SK-N-SH (cell line): ENCODE data around the gene OTOA. TPM values are rescaled to one million over a fixed set of nuclear protein-coding genes. Genes with fewer than 3 reads are reported as not detected.
A peak's percentile ranks its signal among the peaks of the same experiment; 100 is the strongest.

ENCODE experiments used
- CTCF ChIA-PET: fragments of 300-600, 350-600 bp; formaldehyde crosslinking; extraction: SDS; loops from one replicate; lab custom pipeline; 2021; lab: Yijun Ruan, JAX
- POLR2A ChIA-PET: fragments of 350-600 bp; sonication (Branson Sonifier 250); formaldehyde crosslinking; extraction: SDS; loops from one replicate; lab custom pipeline; 2020; ENCODE audit warnings: antibody characterized with exemption, inconsistent platforms; lab: Yijun Ruan, JAX
- DNase-seq: peaks from one replicate; pipeline ENCODE4 v3.0.0; 2012
- H2AFZ ChIP-seq: fragments of 200-600 bp; sonication (generic); 2 replicates; pipeline ENCODE4 v1.8.1; 2016; ENCODE audit warnings: antibody characterized with exemption, mild to moderate bottlenecking, low read depth
- H3F3A ChIP-seq: fragments of 200-600 bp; sonication (generic); replicated peaks from 2 replicates; pipeline ENCODE3; 2016; ENCODE audit warnings: antibody characterized with exemption, mild to moderate bottlenecking; ENCODE audit not compliant: insufficient read depth
- H3K27ac ChIP-seq, 2 experiments: fragments of 200-500 bp in 1 of 2; fragments of 200-600 bp in 1 of 2; sonication (Bioruptor generic) in 1 of 2; sonication (generic), shearing (Covaris generic) in 1 of 2; 2 replicates each; pipeline versions ENCODE4 v1.5.1 to v1.6.1; 2014 to 2016; ENCODE audit warnings: low read depth in 2 of 2, inconsistent platforms in 1 of 2, low read length in 1 of 2, mild to moderate bottlenecking in 1 of 2, mixed read lengths in 1 of 2
- H3K27me3 ChIP-seq: fragments of 200-600 bp; sonication (generic), shearing (Covaris generic); 2 replicates; pipeline ENCODE4 v1.6.1; 2016; ENCODE audit warnings: mixed run types; ENCODE audit not compliant: insufficient read depth
- H3K36me3 ChIP-seq, 2 experiments: fragments of 200-500 bp in 1 of 2; fragments of 200-600 bp in 1 of 2; sonication (Bioruptor generic) in 1 of 2; sonication (generic) in 1 of 2; replicated peaks in 1 of 2; 2 replicates each; pipeline versions ENCODE3 to v1.5.1; 2014 to 2016; ENCODE audit warnings: low read length in 1 of 2, mild to moderate bottlenecking in 1 of 2; ENCODE audit not compliant: insufficient read depth in 2 of 2, control insufficient read depth in 1 of 2
- H3K4me1 ChIP-seq, 2 experiments: fragments of 200-500 bp in 1 of 2; fragments of 200-600 bp in 1 of 2; sonication (Bioruptor generic) in 1 of 2; sonication (generic), shearing (Covaris generic) in 1 of 2; 2 replicates each; pipeline versions ENCODE4 v1.5.1 to v1.6.1; 2014 to 2016; ENCODE audit warnings: low read depth in 1 of 2, low read length in 1 of 2, mixed run types in 1 of 2; ENCODE audit not compliant: insufficient read depth in 2 of 2, control insufficient read depth in 1 of 2
- H3K4me2 ChIP-seq: fragments of 200-600 bp; sonication (generic), shearing (Covaris generic); 2 replicates; pipeline ENCODE4 v1.6.1; 2017; ENCODE audit warnings: mixed run types
- H3K4me3 ChIP-seq, 2 experiments: fragments of 200-500 bp in 1 of 2; fragments of 200-600 bp in 1 of 2; sonication (Bioruptor generic) in 1 of 2; sonication (generic), shearing (Covaris generic) in 1 of 2; 2 replicates each; pipeline versions ENCODE4 v1.5.1 to v1.8.1; 2014 to 2016; ENCODE audit warnings: low read depth in 2 of 2, inconsistent platforms in 1 of 2, low read length in 1 of 2, mild to moderate bottlenecking in 1 of 2, mixed read lengths in 1 of 2, moderate library complexity in 1 of 2
- H3K79me2 ChIP-seq: fragments of 200-600 bp; sonication (generic); 2 replicates; pipeline ENCODE4 v1.8.1; 2017; ENCODE audit warnings: mild to moderate bottlenecking; ENCODE audit not compliant: insufficient read depth
- H3K9ac ChIP-seq: fragments of 200-600 bp; sonication (generic); 2 replicates; pipeline ENCODE4 v1.6.1; 2017; ENCODE audit warnings: mixed run types
- H3K9me2 ChIP-seq: fragments of 200-600 bp; sonication (generic); 2 replicates; pipeline ENCODE4 v1.6.1; 2017; ENCODE audit warnings: mixed run types
- H3K9me3 ChIP-seq: fragments of 200-600 bp; sonication (generic); 2 replicates; pipeline ENCODE4 v1.6.1; 2017; ENCODE audit warnings: mixed run types, mild to moderate bottlenecking, moderate library complexity
- H4K20me1 ChIP-seq: fragments of 200-600 bp; sonication (generic); 2 replicates; pipeline ENCODE4 v1.6.1; 2017; ENCODE audit warnings: mild to moderate bottlenecking, mixed run types; ENCODE audit not compliant: insufficient read depth
- NFIC ChIP-seq: IDR thresholded peaks from 2 replicates; pipeline ENCODE4 v1.4.0; 2012; ENCODE audit warnings: borderline replicate concordance
- NRF1 ChIP-seq: IDR thresholded peaks from 2 replicates; pipeline ENCODE4 v1.6.1; 2012; ENCODE audit warnings: low read depth, mild to moderate bottlenecking, low read length
- RAD21 ChIP-seq: IDR thresholded peaks from 2 replicates; pipeline ENCODE4 v1.6.1; 2012; ENCODE audit warnings: mild to moderate bottlenecking, low read length
- RCOR1 ChIP-seq: fragments of 150-350 bp; IDR thresholded peaks from 2 replicates; pipeline ENCODE4 v1.6.1; 2017; ENCODE audit warnings: antibody characterized with exemption, low read length
- SMC3 ChIP-seq: IDR thresholded peaks from 2 replicates; pipeline ENCODE4 v1.6.1; 2012; ENCODE audit warnings: low read depth, low read length, improper control_type of control experiment
- TCF12 ChIP-seq: IDR thresholded peaks from 2 replicates; pipeline ENCODE4 v1.4.0; 2012
- WGBS: methylation state at CpG from one replicate; pipeline ENCODE4 v1.1.6; 2017; ENCODE audit warnings: low lambda C conversion rate; 5-methylcytosine and 5-hydroxymethylcytosine counted together
- polyA plus RNA-seq, 3 experiments: library from polyadenylated mRNA; depleted of rRNA; stranded (reverse); fragments of >200 nt; gene quantifications; 2 replicates each; pipeline ENCODE4 v1.2.3, GENCODE V29; 2012
- TF ChIP-seq, protein P1 (sequence below): fragments of 200-600 bp; sonication (generic); IDR thresholded peaks from 2 replicates; pipeline ENCODE4 v1.6.1; 2017; ENCODE audit warnings: antibody characterized with exemption, mild to moderate bottlenecking, moderate library complexity
- TF ChIP-seq, protein P2 (sequence below): IDR thresholded peaks from 2 replicates; pipeline ENCODE4; 2012
- TF ChIP-seq, protein P3 (sequence below): fragments of 150-350 bp; IDR thresholded peaks from 2 replicates; pipeline ENCODE4 v1.6.1; 2016; ENCODE audit warnings: mild to moderate bottlenecking, low read depth, low read length

OTOA gene
- polyA plus RNA-seq, 1 of the 3 experiments (the other 2 are of a cell fraction) = 0.02 TPM

DNA sequence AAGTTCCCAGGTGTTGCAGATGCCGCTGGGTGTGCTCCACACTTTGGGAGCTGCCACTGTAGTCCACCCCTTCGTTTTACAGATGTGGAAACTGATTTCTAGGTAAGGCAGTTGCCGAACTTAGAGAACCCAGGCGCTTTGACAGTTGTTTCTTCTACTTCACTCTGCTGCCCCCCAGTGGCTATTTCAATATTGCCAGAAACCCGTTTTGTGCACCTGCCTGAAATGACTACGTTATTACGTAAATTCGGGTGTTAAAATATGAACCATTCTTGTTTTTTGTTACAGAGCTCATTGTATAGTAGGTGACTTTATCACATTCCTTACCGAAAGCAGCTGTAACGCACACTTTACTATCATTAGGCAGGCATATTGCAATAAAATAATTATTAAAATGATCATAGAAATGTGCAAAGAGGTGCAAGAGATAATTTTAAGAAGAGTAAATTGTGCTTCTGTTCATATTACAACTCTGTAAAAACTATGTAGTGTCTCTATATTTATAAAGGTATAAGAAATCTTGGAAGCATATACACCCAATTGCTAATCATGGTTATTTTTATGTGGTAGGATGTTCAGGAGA is 44.9 kb downstream of the OTOA start:
- no peaks in the 10 kb centered on the region for H3K36me3 ChIP-seq
- no peaks in the 10 kb centered on the region for H3K9me3 ChIP-seq
- TF ChIP-seq, protein P1, sequence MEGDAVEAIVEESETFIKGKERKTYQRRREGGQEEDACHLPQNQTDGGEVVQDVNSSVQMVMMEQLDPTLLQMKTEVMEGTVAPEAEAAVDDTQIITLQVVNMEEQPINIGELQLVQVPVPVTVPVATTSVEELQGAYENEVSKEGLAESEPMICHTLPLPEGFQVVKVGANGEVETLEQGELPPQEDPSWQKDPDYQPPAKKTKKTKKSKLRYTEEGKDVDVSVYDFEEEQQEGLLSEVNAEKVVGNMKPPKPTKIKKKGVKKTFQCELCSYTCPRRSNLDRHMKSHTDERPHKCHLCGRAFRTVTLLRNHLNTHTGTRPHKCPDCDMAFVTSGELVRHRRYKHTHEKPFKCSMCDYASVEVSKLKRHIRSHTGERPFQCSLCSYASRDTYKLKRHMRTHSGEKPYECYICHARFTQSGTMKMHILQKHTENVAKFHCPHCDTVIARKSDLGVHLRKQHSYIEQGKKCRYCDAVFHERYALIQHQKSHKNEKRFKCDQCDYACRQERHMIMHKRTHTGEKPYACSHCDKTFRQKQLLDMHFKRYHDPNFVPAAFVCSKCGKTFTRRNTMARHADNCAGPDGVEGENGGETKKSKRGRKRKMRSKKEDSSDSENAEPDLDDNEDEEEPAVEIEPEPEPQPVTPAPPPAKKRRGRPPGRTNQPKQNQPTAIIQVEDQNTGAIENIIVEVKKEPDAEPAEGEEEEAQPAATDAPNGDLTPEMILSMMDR = peak; percentile 92
- TF ChIP-seq RAD21 (peak; percentile 86), SMC3 (peak; percentile 69), RCOR1 (no peak)
- TF ChIP-seq, protein P2, sequence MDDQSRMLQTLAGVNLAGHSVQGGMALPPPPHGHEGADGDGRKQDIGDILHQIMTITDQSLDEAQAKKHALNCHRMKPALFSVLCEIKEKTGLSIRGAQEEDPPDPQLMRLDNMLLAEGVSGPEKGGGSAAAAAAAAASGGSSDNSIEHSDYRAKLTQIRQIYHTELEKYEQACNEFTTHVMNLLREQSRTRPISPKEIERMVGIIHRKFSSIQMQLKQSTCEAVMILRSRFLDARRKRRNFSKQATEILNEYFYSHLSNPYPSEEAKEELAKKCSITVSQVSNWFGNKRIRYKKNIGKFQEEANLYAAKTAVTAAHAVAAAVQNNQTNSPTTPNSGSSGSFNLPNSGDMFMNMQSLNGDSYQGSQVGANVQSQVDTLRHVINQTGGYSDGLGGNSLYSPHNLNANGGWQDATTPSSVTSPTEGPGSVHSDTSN = no peak
- H3K4me3 ChIP-seq = no peak overlapping the region; a peak in 1 of 4 replicates
- H3K4me2 ChIP-seq = peak overlapping the region; percentile 49; the same call in 1 of the 2 replicates
- CTCF ChIA-PET = interaction anchor here (0.6 to 7.5 kb wide), 36 partner anchors 8 to 1198 kb away, joined by 3 to 75 read pairs (median 5); partner anchors contain the start of gene IGSF6
- no peaks in the 10 kb centered on the region for H4K20me1 ChIP-seq
- H3K9me2 ChIP-seq = no peaks in the 10 kb centered on the region
- DNase-seq = peak; percentile 65
- H3K27ac ChIP-seq = no peak overlapping the region
- no peaks in the 10 kb centered on the region for H3K79me2 ChIP-seq
- H3K27me3 ChIP-seq = no peaks in the 10 kb centered on the region
- no peak overlapping the region for H3K9ac ChIP-seq
- H2AFZ ChIP-seq = no peak overlapping the region
- 9% methylated on average over 10 of the region's 10 CpGs for WGBS
- H3F3A ChIP-seq = no peaks in the 10 kb centered on the region
- no peaks in the 10 kb centered on the region; a peak in 1 of 4 replicates for H3K4me1 ChIP-seq
- POLR2A ChIA-PET = no interaction called here

DNA sequence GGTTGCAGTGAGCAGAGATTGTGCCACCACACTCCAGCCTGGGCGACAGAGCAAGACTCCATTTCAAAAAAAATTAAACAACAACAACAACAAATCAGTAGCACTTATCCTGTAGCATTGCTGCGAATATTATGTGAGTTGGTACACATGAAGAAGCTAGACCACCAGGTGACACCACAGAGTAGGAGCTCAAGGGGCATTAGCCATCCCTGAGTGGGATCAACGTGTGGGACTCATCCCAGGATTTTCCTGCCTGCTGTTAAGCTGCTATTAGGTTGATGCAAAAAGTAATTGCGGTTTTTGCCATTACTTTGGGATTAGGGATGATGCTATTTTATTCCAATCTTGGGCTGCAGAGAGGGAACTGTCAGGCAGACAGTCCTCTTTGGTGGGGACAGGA is 47.2 kb downstream of the OTOA start:
- H3K27me3 ChIP-seq = no peaks in the 10 kb centered on the region
- TF ChIP-seq NRF1 (no peak), TCF12 (no peak), NFIC (no peak)
- TF ChIP-seq, protein P3, sequence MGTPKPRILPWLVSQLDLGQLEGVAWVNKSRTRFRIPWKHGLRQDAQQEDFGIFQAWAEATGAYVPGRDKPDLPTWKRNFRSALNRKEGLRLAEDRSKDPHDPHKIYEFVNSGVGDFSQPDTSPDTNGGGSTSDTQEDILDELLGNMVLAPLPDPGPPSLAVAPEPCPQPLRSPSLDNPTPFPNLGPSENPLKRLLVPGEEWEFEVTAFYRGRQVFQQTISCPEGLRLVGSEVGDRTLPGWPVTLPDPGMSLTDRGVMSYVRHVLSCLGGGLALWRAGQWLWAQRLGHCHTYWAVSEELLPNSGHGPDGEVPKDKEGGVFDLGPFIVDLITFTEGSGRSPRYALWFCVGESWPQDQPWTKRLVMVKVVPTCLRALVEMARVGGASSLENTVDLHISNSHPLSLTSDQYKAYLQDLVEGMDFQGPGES = no peak
- TF ChIP-seq, all 33 proteins: peak for 0
- H3K36me3 ChIP-seq = no peaks in the 10 kb centered on the region

More for the DNA sequence above, 47.2 kb downstream of the OTOA start:
- H2AFZ ChIP-seq = no peak overlapping the region
- H3K9ac ChIP-seq = no peak overlapping the region
- H3K4me2 ChIP-seq = no peak overlapping the region
- H3K79me2 ChIP-seq = no peaks in the 10 kb centered on the region
- H3K27ac ChIP-seq = no peak overlapping the region
- H3K4me1 ChIP-seq = no peaks in the 10 kb centered on the region; a peak in 1 of 4 replicates
- no peaks in the 10 kb centered on the region for H4K20me1 ChIP-seq
- H3F3A ChIP-seq = no peaks in the 10 kb centered on the region
- H3K9me3 ChIP-seq = no peaks in the 10 kb centered on the region
- H3K9me2 ChIP-seq = no peaks in the 10 kb centered on the region
- POLR2A ChIA-PET = no interaction called here
- 60% methylated on average over 4 of the region's 4 CpGs for WGBS
- CTCF ChIA-PET = interaction anchor here (0.6 to 7.5 kb wide), 6 partner anchors 8 to 709 kb away, joined by 3 to 75 read pairs (median 26); no protein-coding TSS in a partner anchor
- no peak for DNase-seq
- no peak overlapping the region for H3K4me3 ChIP-seq
